GM10266 (cell line): Measurements from ENCODE around the gene CACNG1.

Experiments used
- DNase-seq: peaks from one replicate; pipeline ENCODE4 v3.0.0; 2012; ENCODE audit errors: extremely low spot score
- TF ChIP-seq, protein P1 (sequence below): IDR thresholded peaks from 2 replicates; pipeline ENCODE4 v1.5.1; 2012; ENCODE audit warnings: mild to moderate bottlenecking, low read depth; ENCODE audit not compliant: control insufficient read depth, insufficient read depth; ENCODE audit errors: missing control alignments

The CACNG1 gene

DNA sequence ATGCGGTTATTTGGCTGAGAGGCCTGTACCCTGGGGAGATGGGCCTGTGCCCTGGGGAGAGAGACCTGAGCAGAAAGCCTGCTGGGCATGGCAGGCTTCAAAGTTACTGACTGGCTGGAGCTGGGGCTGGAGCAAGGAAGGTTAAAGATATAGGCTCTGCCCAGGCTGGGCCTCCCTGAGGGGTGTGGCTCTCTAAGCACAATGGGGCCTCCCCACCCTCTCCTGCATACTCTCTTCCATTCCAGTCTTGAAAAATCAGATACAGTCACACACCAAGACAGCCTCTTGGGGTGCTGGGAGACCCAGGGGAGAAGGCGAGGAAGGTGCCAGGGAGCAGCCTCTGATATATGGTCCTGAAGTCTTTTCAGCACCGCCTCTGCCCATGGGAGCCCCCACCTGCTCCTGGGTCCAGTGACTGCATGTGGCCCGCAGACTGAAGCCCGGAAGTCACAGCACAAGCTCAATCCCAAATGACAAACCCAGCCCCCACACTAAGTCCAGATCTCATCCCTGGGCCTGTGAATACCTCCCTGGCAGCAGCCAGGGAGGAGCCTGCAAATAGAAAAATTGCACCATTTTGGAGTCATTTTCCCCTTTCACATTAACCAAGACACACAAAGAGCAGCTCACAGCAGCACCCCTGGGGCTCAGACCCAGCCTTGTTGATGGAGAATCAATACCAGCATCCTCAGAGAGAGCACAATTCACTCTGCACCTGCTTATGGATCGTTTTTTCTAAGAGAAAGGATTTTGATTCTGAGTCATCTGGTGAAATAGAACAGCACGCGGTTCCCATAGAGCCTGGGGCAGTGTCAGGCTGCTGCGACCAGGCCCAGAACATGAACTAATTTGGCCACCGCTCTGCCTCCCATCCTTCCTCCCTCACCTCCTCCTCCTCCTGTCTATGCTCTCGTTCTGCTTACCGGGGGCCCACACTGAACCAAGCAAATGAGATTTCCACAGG is 25.6 kb upstream of the CACNG1 start:
- no peak for DNase-seq
- TF ChIP-seq, protein P1, sequence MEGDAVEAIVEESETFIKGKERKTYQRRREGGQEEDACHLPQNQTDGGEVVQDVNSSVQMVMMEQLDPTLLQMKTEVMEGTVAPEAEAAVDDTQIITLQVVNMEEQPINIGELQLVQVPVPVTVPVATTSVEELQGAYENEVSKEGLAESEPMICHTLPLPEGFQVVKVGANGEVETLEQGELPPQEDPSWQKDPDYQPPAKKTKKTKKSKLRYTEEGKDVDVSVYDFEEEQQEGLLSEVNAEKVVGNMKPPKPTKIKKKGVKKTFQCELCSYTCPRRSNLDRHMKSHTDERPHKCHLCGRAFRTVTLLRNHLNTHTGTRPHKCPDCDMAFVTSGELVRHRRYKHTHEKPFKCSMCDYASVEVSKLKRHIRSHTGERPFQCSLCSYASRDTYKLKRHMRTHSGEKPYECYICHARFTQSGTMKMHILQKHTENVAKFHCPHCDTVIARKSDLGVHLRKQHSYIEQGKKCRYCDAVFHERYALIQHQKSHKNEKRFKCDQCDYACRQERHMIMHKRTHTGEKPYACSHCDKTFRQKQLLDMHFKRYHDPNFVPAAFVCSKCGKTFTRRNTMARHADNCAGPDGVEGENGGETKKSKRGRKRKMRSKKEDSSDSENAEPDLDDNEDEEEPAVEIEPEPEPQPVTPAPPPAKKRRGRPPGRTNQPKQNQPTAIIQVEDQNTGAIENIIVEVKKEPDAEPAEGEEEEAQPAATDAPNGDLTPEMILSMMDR, result no peak

DNA sequence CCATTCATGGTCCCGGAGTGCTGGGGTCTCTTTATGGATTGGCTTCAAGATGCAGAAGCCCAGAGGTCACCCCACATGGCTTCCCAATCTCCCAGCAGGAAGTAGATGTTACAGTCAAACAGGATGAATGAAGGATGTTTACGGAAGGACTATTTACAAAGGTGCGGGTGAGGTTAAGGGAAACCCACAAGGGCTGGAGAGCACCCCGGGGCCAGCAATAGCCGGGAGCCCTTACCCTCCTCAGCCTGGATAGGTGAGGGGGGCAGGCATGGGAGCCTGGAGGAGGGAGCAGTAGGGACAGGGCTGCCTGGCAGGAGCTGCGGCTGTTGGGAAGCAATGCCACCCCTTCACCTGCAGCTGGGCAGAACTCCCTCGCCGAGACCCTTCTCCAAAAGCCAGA is 24.5 kb upstream of the CACNG1 start:
- no peak for DNase-seq
- TF ChIP-seq, protein P1, result no peak

DNA sequence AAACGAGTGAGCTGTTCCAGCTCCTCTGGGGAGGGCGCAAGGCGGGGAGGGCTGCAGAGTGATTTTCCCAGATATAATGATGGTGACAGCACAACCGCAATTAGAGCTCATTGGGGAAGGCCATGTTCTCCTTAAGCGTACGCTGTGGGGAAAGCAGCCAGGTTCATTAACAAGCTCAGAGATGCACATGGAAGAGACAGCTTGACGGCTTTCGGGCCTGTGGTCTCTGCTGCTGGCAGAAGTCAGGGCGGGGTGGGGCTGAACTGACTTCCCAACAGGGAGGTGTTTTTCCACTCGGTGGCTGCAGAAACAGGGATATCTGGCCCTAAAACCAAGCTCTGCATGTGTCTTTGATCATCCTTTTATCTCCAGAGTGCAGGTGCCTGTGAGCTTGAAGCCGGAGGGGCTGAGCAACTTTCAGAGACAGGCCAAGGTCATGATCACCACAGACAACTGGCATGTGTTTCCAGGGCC is 24.0 kb upstream of the CACNG1 start:
- no peak for DNase-seq
- TF ChIP-seq, protein P1, result no peak

DNA sequence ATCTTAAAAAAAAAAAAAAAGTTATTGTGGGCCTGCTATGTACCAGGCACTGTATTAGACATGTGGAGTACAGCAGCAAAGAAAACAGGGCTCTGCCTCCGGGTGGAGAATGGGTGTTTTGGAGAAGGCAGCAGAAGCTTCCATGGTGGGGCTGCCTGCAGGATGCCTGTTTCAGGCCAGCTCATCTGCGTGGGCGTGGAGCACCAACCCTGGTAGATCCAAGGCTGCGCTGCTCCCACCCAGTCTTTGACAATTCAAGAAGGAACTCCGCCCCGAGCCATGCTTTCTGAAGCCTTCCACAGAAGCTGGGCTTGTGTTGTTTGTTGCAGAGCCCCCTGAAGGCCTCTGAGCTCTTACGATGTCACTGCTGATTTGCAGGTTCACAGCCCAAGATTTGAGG is 23.2 kb upstream of the CACNG1 start:
- TF ChIP-seq, protein P1, result no peak
- DNase-seq, result no peak

DNA sequence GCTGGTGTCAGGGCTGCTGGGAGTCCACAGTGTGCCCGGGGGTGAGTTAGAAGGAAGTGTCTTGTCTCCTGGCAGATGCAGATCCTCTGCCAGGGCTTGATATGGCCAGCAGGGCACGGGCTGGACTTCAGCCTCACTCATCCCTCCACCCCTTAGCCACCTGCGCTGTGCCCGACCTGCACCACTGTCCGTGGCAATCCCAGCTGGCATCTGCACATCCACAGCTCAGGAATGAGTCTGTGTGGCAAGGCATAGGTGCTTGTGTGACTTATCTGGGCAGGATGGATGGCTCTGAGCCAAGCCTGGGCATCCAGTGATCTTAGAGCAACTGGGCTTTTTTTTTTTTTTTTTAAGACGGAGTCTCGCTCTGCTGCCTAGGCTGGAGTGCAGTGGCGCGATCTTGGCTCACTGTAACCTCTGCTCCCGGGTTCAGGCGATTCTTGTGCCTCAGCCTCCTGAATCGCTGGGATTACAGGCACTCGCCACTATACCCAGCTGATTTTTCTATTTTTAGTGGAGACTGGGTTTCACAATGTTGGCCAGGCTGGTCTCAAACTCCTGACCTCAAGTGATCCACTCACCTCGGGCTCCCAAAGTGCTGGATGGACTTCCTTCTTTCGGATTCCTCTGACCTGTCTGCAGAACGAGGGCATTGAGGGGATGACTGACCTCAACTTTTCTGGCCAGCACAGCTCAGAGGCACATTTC is 22.5 kb upstream of the CACNG1 start:
- TF ChIP-seq, protein P1, result no peak
- no peak for DNase-seq

DNA sequence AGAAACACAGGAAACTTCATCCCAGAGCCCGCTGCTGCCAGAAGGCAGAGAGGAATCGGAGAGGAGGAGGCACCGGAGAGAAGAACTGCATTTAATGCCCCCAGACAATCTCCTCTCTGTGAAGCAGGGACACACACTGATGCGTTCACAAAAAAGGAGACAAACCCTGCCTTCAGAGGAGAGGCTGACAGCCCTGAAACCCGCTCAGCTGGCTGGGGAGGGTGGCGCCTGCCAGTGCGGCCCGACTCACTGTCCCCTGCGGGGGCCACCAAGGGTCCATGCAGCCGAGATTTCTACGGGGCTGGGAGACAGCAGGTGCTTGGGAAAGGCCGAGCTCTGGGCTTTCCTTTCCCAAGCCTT is 21.9 kb upstream of the CACNG1 start:
- DNase-seq, result no peak
- TF ChIP-seq, protein P1, result no peak
